ENCODE results near the gene ANK3. TPM values are rescaled to one million over a fixed set of nuclear protein-coding genes. Genes with fewer than 3 reads are reported as not detected.

The ANK3 gene
- polyA plus RNA-seq, 3 donors = not detected

- Histone ChIP-seq H3K79me2 (ENCODE audit: insufficient read depth, low read length) (no peaks in the 10 kb centered on the region), H3K4me2 (replicated peaks; ENCODE audit: extremely low read depth, low read length, poor library complexity, severe bottlenecking) (no peak overlapping the region), H3K4me3 (replicated peaks in 1 of 3; ENCODE audit: low read depth in 2 of 3, low read length in 3 of 3) (no peak overlapping the region), H3K9me3 (replicated peaks in 1 of 2; ENCODE audit: control insufficient read depth in 1 of 2, insufficient read depth in 1 of 2, low read length in 2 of 2) (no peaks in the 10 kb centered on the region), H3K27me3 (ENCODE audit: control insufficient read depth in 2 of 2, insufficient read depth in 2 of 2, low read length in 2 of 2) (no peaks in the 10 kb centered on the region), H4K20me1 (ENCODE audit: insufficient read depth, low read length) (no peaks in the 10 kb centered on the region), H3K36me3 (replicated peaks in 1 of 2; ENCODE audit: control insufficient read depth in 1 of 2, insufficient read depth in 2 of 2, low read length in 2 of 2) (no peaks in the 10 kb centered on the region), H3K27ac (ENCODE audit: low read depth in 1 of 2, low read length in 2 of 2) (no peak overlapping the region), H3K9ac (ENCODE audit: insufficient read depth, low read length, poor library complexity, severe bottlenecking) (no peak overlapping the region), H3K4me1 (ENCODE audit: control insufficient read depth in 1 of 2, insufficient read depth in 2 of 2, low read length in 2 of 2) (no peaks in the 10 kb centered on the region), H2AFZ (ENCODE audit: insufficient read depth, low read depth, low read length, poor library complexity, severe bottlenecking) (no peak overlapping the region)
- no peaks in the 10 kb centered on the region for H3K9me3 Mint-ChIP-seq
- no peaks in the 10 kb centered on the region for H3K36me3 Mint-ChIP-seq
- TF ChIP-seq CTCF (IDR thresholded peaks at IDR 0.05) = no peak
- H3K4me1 Mint-ChIP-seq = no peaks in the 10 kb centered on the region
- intact Hi-C loops (cut with micrococcal nuclease) = no loop called here
- H3K4me3 Mint-ChIP-seq = no peak overlapping the region
- H3K27me3 Mint-ChIP-seq (ENCODE audit: low read depth in 3 of 3) = no peaks in the 10 kb centered on the region
- no peak for DNase-seq
- no peak overlapping the region for H3K27ac Mint-ChIP-seq
Observed at GRCh38 chr10:60359066-60359465, 30.6 kb downstream of the ANK3 start.

- Mint-ChIP-seq H3K9me3 (no peaks in the 10 kb centered on the region), H3K27me3 (ENCODE audit: low read depth in 3 of 3) (no peaks in the 10 kb centered on the region), H3K36me3 (no peaks in the 10 kb centered on the region), H3K4me1 (no peaks in the 10 kb centered on the region), H3K27ac (no peak overlapping the region), H3K4me3 (no peak overlapping the region)
- no peaks in the 10 kb centered on the region for H3K36me3 ChIP-seq (replicated peaks in 1 of 2; ENCODE audit: control insufficient read depth in 1 of 2, insufficient read depth in 2 of 2, low read length in 2 of 2)
- H3K79me2 ChIP-seq (ENCODE audit: insufficient read depth, low read length) = no peaks in the 10 kb centered on the region
- no peaks in the 10 kb centered on the region for H3K9me3 ChIP-seq (replicated peaks in 1 of 2; ENCODE audit: control insufficient read depth in 1 of 2, insufficient read depth in 1 of 2, low read length in 2 of 2)
- H4K20me1 ChIP-seq (ENCODE audit: insufficient read depth, low read length) = no peaks in the 10 kb centered on the region
- no peak overlapping the region for H2AFZ ChIP-seq (ENCODE audit: insufficient read depth, low read depth, low read length, poor library complexity, severe bottlenecking)
- intact Hi-C loops (cut with micrococcal nuclease) = no loop called here
- no peak overlapping the region for H3K4me2 ChIP-seq (replicated peaks; ENCODE audit: extremely low read depth, low read length, poor library complexity, severe bottlenecking)
- no peak overlapping the region for H3K9ac ChIP-seq (ENCODE audit: insufficient read depth, low read length, poor library complexity, severe bottlenecking)
- no peak for TF ChIP-seq CTCF (IDR thresholded peaks at IDR 0.05)
- no peaks in the 10 kb centered on the region for H3K4me1 ChIP-seq (ENCODE audit: control insufficient read depth in 1 of 2, insufficient read depth in 2 of 2, low read length in 2 of 2)
- H3K27ac ChIP-seq (ENCODE audit: low read depth in 1 of 2, low read length in 2 of 2) = no peak overlapping the region
- H3K27me3 ChIP-seq (ENCODE audit: control insufficient read depth in 2 of 2, insufficient read depth in 2 of 2, low read length in 2 of 2) = no peaks in the 10 kb centered on the region
- H3K4me3 ChIP-seq (replicated peaks in 1 of 3; ENCODE audit: low read depth in 2 of 3, low read length in 3 of 3) = no peak overlapping the region
- DNase-seq = no peak
Observed at GRCh38 chr10:60358282-60358681, 31.4 kb downstream of the ANK3 start.

Data from CD14-positive monocyte (primary cell).